Liver (tissue), 9 donors: ENCODE data around the gene GNG14. TPM values are rescaled to one million over a fixed set of nuclear protein-coding genes. Genes with fewer than 3 reads are reported as not detected.

Experiments used
- DNase-seq: peaks from one replicate; pipeline ENCODE4 v3.0.0-alpha.2; 2017; ENCODE audit warnings: low spot score
- H3K27ac ChIP-seq, 2 donors: one replicate each; pipeline ENCODE4 v1.7.0; 2013; ENCODE audit warnings: inconsistent platforms in 2 of 2, low read length in 2 of 2, control low read depth in 1 of 2, low read depth in 1 of 2, mild to moderate bottlenecking in 1 of 2
- H3K27me3 ChIP-seq, 4 donors: one replicate each; pipeline versions ENCODE4 v1.6.1 to v1.7.0; 2013; ENCODE audit warnings: low read length in 3 of 4, inconsistent platforms in 1 of 4, mild to moderate bottlenecking in 1 of 4, moderate library complexity in 1 of 4; ENCODE audit not compliant: control insufficient read depth in 4 of 4, insufficient read depth in 4 of 4
- H3K36me3 ChIP-seq, 4 donors: one replicate each; pipeline versions ENCODE4 v1.6.1 to v1.7.0; 2013; ENCODE audit warnings: low read length in 3 of 4, mild to moderate bottlenecking in 3 of 4, low read depth in 1 of 4, moderate library complexity in 1 of 4; ENCODE audit not compliant: control insufficient read depth in 4 of 4, insufficient read depth in 3 of 4
- H3K4me1 ChIP-seq, 4 donors: one replicate each; pipeline versions ENCODE4 v1.6.1 to v1.7.0; 2013; ENCODE audit warnings: low read length in 3 of 4, mild to moderate bottlenecking in 3 of 4, moderate library complexity in 1 of 4; ENCODE audit not compliant: control insufficient read depth in 4 of 4, insufficient read depth in 4 of 4
- H3K4me3 ChIP-seq, 3 donors: one replicate each; pipeline versions ENCODE4 v1.6.1 to v1.7.0; 2013; ENCODE audit warnings: low read length in 3 of 3, control low read depth in 1 of 3, low read depth in 1 of 3, mild to moderate bottlenecking in 1 of 3
- H3K9ac ChIP-seq, 2 donors: one replicate each; pipeline ENCODE4 v1.7.0; 2013; ENCODE audit warnings: low read length in 2 of 2, mild to moderate bottlenecking in 2 of 2, moderate library complexity in 2 of 2, control low read depth in 1 of 2, low read depth in 1 of 2
- H3K9me3 ChIP-seq, 4 donors: one replicate each; pipeline versions ENCODE4 v1.6.1 to v1.7.0; 2013; ENCODE audit warnings: low read length in 3 of 4; ENCODE audit not compliant: control insufficient read depth in 4 of 4
- ATF3 ChIP-seq: IDR thresholded peaks from 2 replicates; pipeline ENCODE4 v1.6.1; 2016; ENCODE audit warnings: antibody characterized with exemption
- CTCF ChIP-seq: fragments of 150-350 bp; IDR thresholded peaks from 2 replicates; pipeline ENCODE4 v1.5.1; 2017; ENCODE audit warnings: improper control_type of control experiment, low read depth, low read length; ENCODE audit not compliant: missing input control
- EGR1 ChIP-seq, 2 donors: IDR thresholded peaks; 2 replicates each; pipeline ENCODE4 v1.6.1; 2016 to 2018; ENCODE audit warnings: antibody characterized with exemption in 2 of 2, low read depth in 2 of 2
- FOXA1 ChIP-seq: IDR thresholded peaks from 2 replicates; pipeline ENCODE4 v1.6.1; 2016; ENCODE audit warnings: antibody characterized with exemption
- FOXA2 ChIP-seq: IDR thresholded peaks from 2 replicates; pipeline ENCODE4 v1.6.1; 2016; ENCODE audit warnings: antibody characterized with exemption
- GABPA ChIP-seq, 2 donors: IDR thresholded peaks in 1 of 2; conservative IDR thresholded peaks in 1 of 2; 2 replicates each; pipeline ENCODE4 v1.6.1; 2016; ENCODE audit warnings: antibody characterized with exemption in 2 of 2, mild to moderate bottlenecking in 1 of 2, moderate library complexity in 1 of 2
- NR2F2 ChIP-seq: IDR thresholded peaks from 2 replicates; pipeline ENCODE4 v1.6.1; 2016; ENCODE audit warnings: antibody characterized with exemption
- RAD21 ChIP-seq, 2 donors: IDR thresholded peaks; 2 replicates each; pipeline ENCODE4 v1.6.1; 2016; ENCODE audit warnings: antibody characterized with exemption in 2 of 2, mild to moderate bottlenecking in 2 of 2
- RXRA ChIP-seq, 2 donors: IDR thresholded peaks; 2 replicates each; pipeline ENCODE4 v1.6.1; 2017 to 2018; ENCODE audit warnings: antibody characterized with exemption in 2 of 2, mild to moderate bottlenecking in 1 of 2
- SP1 ChIP-seq: IDR thresholded peaks from 2 replicates; pipeline ENCODE4 v1.6.1; 2018; ENCODE audit warnings: antibody characterized with exemption, mild to moderate bottlenecking
- TAF1 ChIP-seq: conservative IDR thresholded peaks from 2 replicates; pipeline ENCODE4 v1.6.1; 2016; ENCODE audit warnings: antibody characterized with exemption, mild to moderate bottlenecking
- YY1 ChIP-seq: IDR thresholded peaks from 2 replicates; pipeline ENCODE4 v1.6.1; 2016; ENCODE audit warnings: antibody characterized with exemption, mild to moderate bottlenecking
- WGBS: extraction: QIAGEN DNeasy Blood & Tissue Kit; methylation state at CpG from one replicate; pipeline ENCODE4 v1.1.7; 2013; 5-methylcytosine and 5-hydroxymethylcytosine counted together
- polyA plus RNA-seq, 2 donors: library from polyadenylated mRNA; stranded (reverse) in 1 of 2; unstranded in 1 of 2; fragments of 200-250 nt in 1 of 2; fragments of >200 nt in 1 of 2; fragmentation: Nextera tagmentation in 1 of 2; extraction: Ambion mirVana in 1 of 2; gene quantifications; one replicate each; pipeline versions ENCODE4 v1.2.1 to v1.2.3, GENCODE V29; 2013 to 2015
- total RNA-seq, 2 donors: library from RNA; depleted of rRNA; stranded (reverse); fragments of >200 nt; gene quantifications; one replicate each; pipeline ENCODE4 v1.2.3, GENCODE V29; 2014
- donor health status: healthy.
- donor health status: healthy.
- donor health status: healthy.
- donor health status: healthy.
- donor health status: healthy.

GNG14 gene
- total and polyA plus RNA-seq, 4 donors: not detected

GRCh38 chr19:12646551-12646950 lies 41.2 kb upstream of the GNG14 start:
- no peaks in the 10 kb centered on the region for H3K27me3 ChIP-seq
- no peak overlapping the region for H3K4me3 ChIP-seq
- peaks cover 0 to 4% (median 0%) of the 10 kb centered on the region in 4 donors for H3K36me3 ChIP-seq
- peaks cover 5 to 8% (median 6%) of the 10 kb centered on the region in 4 donors for H3K4me1 ChIP-seq
- 94% methylated on average over 10 of the region's 10 CpGs for WGBS
- no peak overlapping the region for H3K9ac ChIP-seq
- H3K9me3 ChIP-seq: no peaks in the 10 kb centered on the region
- no peak for DNase-seq
- TF ChIP-seq RXRA (IDR thresholded peaks at IDR 0.05): no peak
- no peak for TF ChIP-seq SP1
- TF ChIP-seq NR2F2: no peak
- no peak for TF ChIP-seq YY1
- TF ChIP-seq FOXA1: no peak
- TF ChIP-seq GABPA (IDR thresholded peaks at IDR 0.05 in 1 of 2, conservative IDR thresholded peaks at IDR 0.05 in 1 of 2): no peak
- H3K27ac ChIP-seq: no peak overlapping the region

- peaks cover 5 to 8% (median 6%) of the 10 kb centered on the region in 4 donors for H3K4me1 ChIP-seq
- no peak for DNase-seq
- H3K27ac ChIP-seq: no peak overlapping the region
- H3K27me3 ChIP-seq: no peaks in the 10 kb centered on the region
- no peaks in the 10 kb centered on the region for H3K9me3 ChIP-seq
- 76% methylated on average over 8 of the region's 8 CpGs for WGBS
- TF ChIP-seq FOXA2: no peak
- TF ChIP-seq YY1: no peak
- H3K4me3 ChIP-seq: no peak overlapping the region
- H3K36me3 ChIP-seq: peaks cover 0 to 4% (median 0%) of the 10 kb centered on the region in 4 donors
- H3K9ac ChIP-seq: no peak overlapping the region
Measured at GRCh38 chr19:12647047-12647446, 40.8 kb upstream of the GNG14 start.

- Histone ChIP-seq H3K4me1 (peaks cover 5 to 8% (median 6%) of the 10 kb centered on the region in 4 donors), H3K4me3 (peak overlapping the region in 1 of 3 donors; percentile 18), H3K9me3 (no peaks in the 10 kb centered on the region), H3K27ac (no peak overlapping the region), H3K36me3 (peaks cover 0 to 4% (median 0%) of the 10 kb centered on the region in 4 donors), H3K27me3 (no peaks in the 10 kb centered on the region), H3K9ac (no peak overlapping the region)
- no peak for TF ChIP-seq EGR1 (IDR thresholded peaks at IDR 0.05; ENCODE audit: low read depth in 2 of 2)
- TF ChIP-seq GABPA (IDR thresholded peaks at IDR 0.05 in 1 of 2, conservative IDR thresholded peaks at IDR 0.05 in 1 of 2): no peak
- TF ChIP-seq RAD21 (IDR thresholded peaks at IDR 0.05): no peak
- TF ChIP-seq FOXA1: no peak
- TF ChIP-seq TAF1: no peak
- TF ChIP-seq SP1: peak; percentile 7
- DNase-seq: peak; percentile 86
- WGBS: 28% methylated on average over 31 of the region's 31 CpGs
Measured at GRCh38 chr19:12647490-12648071, 40.2 kb upstream of the GNG14 start.

GRCh38 chr19:12648088-12648487 lies 39.7 kb upstream of the GNG14 start:
- H3K27ac ChIP-seq: no peak overlapping the region
- 25% methylated on average over 29 of the region's 29 CpGs for WGBS
- TF ChIP-seq EGR1 (IDR thresholded peaks at IDR 0.05; ENCODE audit: low read depth in 2 of 2) (no peak), TAF1 (no peak), CTCF (peak; percentile 10), ATF3 (no peak), NR2F2 (no peak), RXRA (IDR thresholded peaks at IDR 0.05) (no peak), GABPA (IDR thresholded peaks at IDR 0.05 in 1 of 2, conservative IDR thresholded peaks at IDR 0.05 in 1 of 2) (no peak), FOXA2 (no peak), RAD21 (IDR thresholded peaks at IDR 0.05) (peak in 1 of 2 donors; percentile 24)
- no peak overlapping the region for H3K9ac ChIP-seq
- peaks cover 5 to 8% (median 6%) of the 10 kb centered on the region in 4 donors for H3K4me1 ChIP-seq
- no peaks in the 10 kb centered on the region for H3K27me3 ChIP-seq
- peak overlapping the region in 1 of 3 donors; percentile 18 for H3K4me3 ChIP-seq
- H3K9me3 ChIP-seq: no peaks in the 10 kb centered on the region
- peak; percentile 43 for DNase-seq
- peaks cover 0 to 4% (median 0%) of the 10 kb centered on the region in 4 donors for H3K36me3 ChIP-seq
